WI38 (cell line): ENCODE results near the gene GPR39.

ENCODE experiments used
- H3K4me3 ChIP-seq: 2 replicates; pipeline ENCODE4 v1.5.1; 2011; ENCODE audit warnings: low read depth, mild to moderate bottlenecking, control low read depth, low read length
- CTCF ChIP-seq: IDR thresholded peaks from 2 replicates; pipeline ENCODE4 v1.5.1; 2012; ENCODE audit warnings: low read depth, mild to moderate bottlenecking, control low read depth, low read length

GPR39 gene

GRCh38 chr2:132544006-132544630, 127.5 kb downstream of the GPR39 start:
- no peak overlapping the region for H3K4me3 ChIP-seq
- TF ChIP-seq CTCF: no peak

GRCh38 chr2:132547090-132547687, 130.6 kb downstream of the GPR39 start:
- TF ChIP-seq CTCF: peak; percentile 54

GRCh38 chr2:132549935-132550670, 133.5 kb downstream of the GPR39 start:
- TF ChIP-seq CTCF: no peak
- no peak overlapping the region for H3K4me3 ChIP-seq

More at GRCh38 chr2:132547090-132547687, 130.6 kb downstream of the GPR39 start:
- H3K4me3 ChIP-seq: no peak overlapping the region

- TF ChIP-seq CTCF: no peak
- no peak overlapping the region for H3K4me3 ChIP-seq
Measured at GRCh38 chr2:132550946-132551345, 134.3 kb downstream of the GPR39 start.

GRCh38 chr2:132557694-132558093, 141.1 kb downstream of the GPR39 start:
- TF ChIP-seq CTCF: no peak
- H3K4me3 ChIP-seq: no peak overlapping the region

- TF ChIP-seq CTCF: no peak
Measured at GRCh38 chr2:132559326-132559725, 142.7 kb downstream of the GPR39 start.

GRCh38 chr2:132559921-132560320, 143.3 kb downstream of the GPR39 start:
- H3K4me3 ChIP-seq: no peak overlapping the region
- no peak for TF ChIP-seq CTCF

More at GRCh38 chr2:132559326-132559725, 142.7 kb downstream of the GPR39 start:
- no peak overlapping the region for H3K4me3 ChIP-seq
